Umbilical cord (tissue), 2 donors: ENCODE results near the gene PCDHGB4. TPM values are rescaled to one million over a fixed set of nuclear protein-coding genes. Genes with fewer than 3 reads are reported as not detected.
A peak's percentile ranks its signal among the peaks of the same experiment; 100 is the strongest.
"Not testable (repeated sequence)": the region's sequence is repeated elsewhere in the genome, so short reads cannot be mapped to it uniquely, and the experiment has no call there.

Source experiments
- DNase-seq: peaks from one replicate; pipeline ENCODE4 v3.0.0-alpha.2; 2015; ENCODE audit warnings: low spot score
- total RNA-seq: library from RNA; depleted of rRNA; stranded (reverse); fragments of >200 nt; gene quantifications from one replicate; pipeline ENCODE4 v1.2.3, GENCODE V29; 2014; ENCODE audit warnings: low replicate concordance; ENCODE audit not compliant: insufficient read depth

Gene PCDHGB4
- total RNA-seq, 1 donor from 2014 or later: 18.3 TPM

DNA sequence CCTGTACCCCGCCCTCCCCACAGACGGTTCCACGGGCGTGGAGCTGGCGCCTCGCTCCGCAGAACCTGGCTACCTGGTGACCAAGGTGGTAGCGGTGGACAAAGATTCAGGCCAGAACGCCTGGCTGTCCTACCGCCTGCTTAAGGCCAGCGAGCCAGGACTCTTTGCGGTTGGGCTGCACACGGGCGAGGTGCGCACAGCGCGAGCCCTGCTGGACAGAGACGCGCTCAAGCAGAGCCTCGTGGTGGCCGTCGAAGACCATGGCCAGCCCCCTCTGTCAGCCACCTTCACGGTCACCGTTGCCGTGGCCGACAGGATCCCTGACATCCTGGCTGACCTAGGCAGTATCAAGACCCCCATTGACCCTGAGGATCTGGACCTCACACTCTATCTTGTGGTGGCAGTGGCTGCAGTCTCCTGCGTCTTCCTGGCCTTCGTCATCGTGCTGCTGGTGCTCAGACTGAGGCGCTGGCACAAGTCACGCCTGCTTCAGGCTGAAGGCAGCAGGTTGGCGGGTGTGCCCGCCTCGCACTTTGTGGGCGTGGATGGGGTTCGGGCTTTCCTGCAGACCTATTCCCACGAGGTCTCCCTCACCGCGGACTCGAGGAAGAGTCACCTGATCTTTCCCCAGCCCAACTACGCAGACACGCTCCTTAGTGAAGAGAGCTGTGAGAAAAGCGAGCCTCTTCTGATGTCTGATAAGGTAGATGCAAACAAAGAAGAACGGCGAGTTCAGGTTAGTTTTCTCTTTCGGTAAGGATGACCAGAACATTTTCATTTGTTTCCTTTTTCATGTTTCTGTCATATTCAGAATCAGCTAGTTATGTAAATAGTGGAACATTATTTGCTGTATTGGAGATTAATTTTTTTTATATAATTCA is 21.2 kb upstream of the PCDHGB4 start:
- DNase-seq: no peak

DNA sequence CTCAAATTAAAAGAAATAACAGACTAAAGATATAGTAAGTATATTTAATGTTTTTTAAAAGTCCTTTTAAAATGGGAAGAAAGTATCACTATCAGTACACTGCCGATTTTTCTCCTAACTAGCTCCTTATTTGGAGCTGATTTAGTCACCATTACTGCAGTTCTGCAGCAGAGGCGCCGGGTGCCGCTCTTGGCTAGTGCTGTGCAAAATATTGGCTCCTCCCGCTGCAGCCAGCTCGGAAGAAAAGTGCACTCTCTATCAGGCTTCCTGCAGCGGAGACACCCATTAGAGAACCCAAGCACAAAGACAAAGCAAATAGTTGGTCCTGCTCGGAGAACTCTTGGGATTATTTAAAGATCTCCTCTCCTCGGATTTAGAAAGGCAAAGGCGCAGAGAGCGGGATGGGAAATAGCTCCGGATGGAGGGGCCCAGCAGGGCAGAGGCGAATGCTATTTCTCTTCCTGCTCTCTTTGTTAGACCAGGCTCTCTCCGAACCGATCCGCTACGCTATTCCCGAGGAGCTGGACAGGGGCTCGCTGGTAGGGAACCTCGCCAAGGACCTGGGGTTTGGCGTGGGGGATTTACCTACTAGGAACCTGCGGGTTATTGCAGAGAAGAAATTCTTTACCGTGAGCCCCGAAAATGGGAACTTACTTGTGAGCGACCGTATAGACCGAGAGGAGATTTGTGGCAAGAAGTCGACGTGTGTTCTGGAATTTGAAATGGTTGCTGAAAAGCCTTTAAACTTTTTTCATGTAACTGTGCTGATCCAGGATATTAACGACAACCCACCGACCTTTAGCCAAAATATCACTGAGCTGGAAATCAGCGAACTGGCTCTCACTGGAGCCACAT is 17.3 kb upstream of the PCDHGB4 start, which contains the start of gene PCDHGB3:
PCDHGB3 (plus strand) TSS at position 249 of the 855 bp plus-strand sequence; CDS start at position 402, 153 bp downstream.
- DNase-seq: no peak

DNA sequence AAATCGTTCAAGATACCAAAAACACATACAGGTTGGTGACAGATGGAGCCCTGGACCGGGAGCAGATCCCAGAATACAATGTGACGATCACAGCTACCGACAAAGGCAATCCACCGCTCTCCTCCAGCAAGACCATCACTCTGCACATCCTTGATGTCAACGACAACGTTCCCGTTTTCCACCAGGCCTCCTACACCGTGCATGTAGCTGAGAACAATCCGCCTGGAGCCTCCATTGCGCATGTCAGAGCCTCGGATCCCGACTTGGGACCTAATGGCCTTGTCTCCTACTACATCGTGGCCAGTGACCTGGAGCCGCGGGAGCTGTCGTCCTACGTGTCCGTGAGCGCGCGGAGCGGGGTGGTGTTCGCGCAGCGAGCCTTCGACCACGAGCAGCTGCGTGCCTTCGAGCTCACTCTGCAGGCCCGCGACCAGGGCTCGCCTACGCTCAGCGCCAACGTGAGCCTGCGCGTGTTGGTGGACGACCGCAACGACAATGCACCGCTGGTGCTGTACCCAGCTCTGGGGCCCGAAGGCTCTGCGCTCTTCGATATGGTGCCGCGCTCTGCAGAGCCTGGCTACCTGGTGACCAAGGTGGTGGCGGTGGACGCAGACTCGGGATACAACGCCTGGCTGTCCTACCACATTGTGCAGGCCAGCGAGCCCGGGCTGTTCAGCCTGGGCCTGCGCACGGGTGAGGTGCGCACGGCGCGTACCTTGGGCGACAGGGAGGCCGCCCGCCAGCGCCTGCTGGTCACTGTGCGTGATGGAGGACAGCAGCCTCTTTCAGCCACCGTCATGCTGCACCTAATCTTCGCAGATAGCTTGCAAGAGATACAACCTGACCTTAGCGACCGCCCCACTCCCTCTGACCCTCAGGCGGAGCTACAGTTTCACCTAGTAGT is 15.7 kb upstream of the PCDHGB4 start:
- DNase-seq: no peak

DNA sequence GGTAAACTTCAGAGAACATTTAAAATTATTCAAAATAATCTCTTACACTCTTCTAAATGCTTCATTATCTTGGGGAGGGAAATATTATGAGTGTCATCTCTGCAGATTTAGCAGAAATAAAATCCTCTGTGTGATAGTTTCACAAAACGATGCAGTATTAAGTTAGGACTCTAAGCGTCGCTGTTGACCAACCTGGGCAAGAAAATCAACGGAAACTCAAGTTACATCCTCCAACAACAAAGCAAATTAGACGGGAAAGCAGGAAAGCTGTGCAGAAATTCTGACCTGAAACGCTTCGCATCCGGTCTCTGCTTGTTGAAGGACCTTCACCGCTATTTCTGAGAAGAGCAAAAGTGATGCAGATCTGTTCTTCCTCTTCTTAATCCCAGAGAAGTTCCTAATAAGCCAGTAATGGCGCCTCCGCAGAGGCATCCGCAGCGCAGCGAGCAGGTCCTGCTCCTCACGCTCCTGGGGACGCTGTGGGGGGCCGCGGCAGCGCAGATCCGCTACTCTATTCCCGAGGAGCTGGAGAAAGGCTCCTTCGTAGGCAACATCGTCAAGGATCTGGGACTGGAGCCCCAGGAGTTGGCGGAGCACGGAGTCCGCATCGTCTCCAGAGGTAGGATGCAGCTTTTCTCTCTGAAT is 13.7 kb upstream of the PCDHGB4 start, which contains the start of gene PCDHGA6:
PCDHGA6 (plus strand) TSS at position 219 of the 645 bp plus-strand sequence; CDS start at position 412, 193 bp downstream.
- peak; percentile 7 for DNase-seq

DNA sequence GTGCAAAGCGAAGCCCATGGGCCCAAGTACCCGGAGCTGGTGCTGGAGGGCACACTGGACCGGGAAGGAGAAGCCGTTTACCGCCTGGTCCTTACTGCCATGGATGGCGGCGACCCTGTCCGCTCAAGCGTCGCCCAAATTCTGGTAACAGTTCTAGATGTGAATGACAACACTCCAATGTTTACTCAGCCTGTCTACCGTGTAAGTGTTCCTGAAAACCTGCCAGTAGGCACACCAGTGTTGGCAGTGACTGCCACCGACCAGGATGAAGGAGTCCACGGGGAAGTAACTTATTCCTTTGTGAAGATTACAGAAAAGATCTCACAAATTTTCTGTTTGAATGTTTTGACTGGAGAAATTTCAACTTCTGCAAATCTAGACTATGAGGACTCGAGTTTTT is 12.9 kb upstream of the PCDHGB4 start:
- DNase-seq: no peak

DNA sequence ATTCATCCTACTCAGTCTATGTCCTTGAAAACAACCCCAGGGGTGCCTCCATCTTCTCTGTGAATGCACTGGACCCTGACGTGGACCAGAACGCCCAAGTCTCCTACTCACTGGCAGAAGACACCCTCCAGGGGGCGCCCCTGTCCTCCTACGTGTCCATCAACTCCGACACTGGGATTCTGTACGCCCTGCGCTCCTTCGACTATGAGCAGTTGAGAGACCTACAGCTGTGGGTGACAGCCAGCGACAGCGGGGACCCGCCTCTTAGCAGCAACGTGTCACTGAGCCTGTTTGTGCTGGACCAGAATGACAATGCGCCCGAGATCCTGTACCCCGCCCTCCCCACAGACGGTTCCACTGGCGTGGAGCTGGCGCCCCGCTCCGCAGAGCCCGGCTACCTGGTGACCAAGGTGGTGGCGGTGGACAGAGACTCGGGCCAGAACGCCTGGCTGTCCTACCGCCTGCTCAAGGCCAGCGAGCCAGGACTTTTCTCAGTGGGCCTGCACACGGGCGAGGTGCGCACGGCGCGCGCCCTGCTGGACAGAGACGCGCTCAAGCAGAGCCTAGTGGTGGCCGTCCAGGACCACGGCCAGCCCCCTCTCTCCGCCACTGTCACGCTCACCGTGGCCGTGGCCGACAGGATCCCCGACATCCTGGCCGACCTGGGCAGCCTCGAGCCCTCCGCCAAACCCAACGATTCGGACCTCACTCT is 11.9 kb upstream of the PCDHGB4 start:
- DNase-seq: not testable (repeated sequence)

DNA sequence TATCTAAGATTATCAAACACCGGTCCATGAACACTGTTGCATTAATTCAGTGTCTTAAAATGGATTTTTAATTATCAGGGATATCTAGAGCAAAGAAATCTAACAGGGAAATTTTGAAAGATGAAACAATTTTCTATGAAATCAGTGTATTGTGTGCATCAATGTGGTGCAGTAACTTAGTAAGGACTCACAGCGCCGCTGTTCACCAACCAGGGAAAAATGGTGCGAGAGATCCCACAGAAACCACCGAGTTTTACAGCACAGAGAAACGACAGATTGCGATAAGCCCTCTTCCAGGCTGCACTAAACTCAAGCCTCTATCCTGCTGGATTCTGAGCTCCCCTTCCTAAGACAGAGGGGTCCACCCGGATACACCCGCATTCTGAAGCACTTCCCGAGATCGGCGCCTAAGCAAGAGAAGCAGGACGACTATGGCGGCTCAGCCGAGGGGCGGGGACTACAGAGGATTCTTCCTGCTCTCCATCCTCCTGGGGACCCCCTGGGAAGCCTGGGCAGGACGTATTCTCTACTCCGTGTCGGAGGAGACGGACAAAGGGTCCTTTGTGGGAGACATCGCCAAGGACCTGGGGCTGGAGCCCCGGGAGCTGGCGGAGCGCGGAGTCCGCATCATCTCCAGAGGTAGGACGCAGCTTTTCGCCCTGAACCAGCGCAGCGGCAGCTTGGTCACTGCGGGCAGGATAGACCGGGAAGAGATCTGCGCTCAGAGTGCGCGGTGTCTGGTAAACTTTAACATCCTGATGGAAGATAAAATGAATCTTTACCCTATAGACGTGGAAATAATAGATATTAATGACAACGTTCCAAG is 4.8 kb upstream of the PCDHGB4 start, which contains the start of gene PCDHGA7:
PCDHGA7 (plus strand) TSS at position 274 of the 826 bp plus-strand sequence; CDS start at position 432, 158 bp downstream.
- no peak for DNase-seq

DNA sequence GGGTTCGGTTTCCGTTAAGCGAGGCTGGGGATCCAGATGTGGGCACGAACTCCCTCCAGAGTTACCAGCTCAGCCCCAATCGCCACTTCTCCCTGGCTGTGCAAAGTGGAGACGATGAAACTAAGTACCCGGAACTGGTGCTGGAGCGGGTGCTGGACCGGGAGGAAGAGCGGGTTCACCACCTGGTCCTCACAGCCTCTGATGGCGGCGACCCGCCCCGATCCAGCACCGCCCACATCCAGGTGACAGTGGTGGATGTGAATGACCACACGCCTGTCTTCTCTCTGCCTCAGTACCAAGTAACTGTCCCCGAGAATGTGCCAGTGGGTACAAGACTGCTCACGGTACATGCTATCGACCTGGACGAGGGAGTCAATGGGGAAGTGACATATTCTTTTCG is 4.2 kb upstream of the PCDHGB4 start:
- no peak for DNase-seq

DNA sequence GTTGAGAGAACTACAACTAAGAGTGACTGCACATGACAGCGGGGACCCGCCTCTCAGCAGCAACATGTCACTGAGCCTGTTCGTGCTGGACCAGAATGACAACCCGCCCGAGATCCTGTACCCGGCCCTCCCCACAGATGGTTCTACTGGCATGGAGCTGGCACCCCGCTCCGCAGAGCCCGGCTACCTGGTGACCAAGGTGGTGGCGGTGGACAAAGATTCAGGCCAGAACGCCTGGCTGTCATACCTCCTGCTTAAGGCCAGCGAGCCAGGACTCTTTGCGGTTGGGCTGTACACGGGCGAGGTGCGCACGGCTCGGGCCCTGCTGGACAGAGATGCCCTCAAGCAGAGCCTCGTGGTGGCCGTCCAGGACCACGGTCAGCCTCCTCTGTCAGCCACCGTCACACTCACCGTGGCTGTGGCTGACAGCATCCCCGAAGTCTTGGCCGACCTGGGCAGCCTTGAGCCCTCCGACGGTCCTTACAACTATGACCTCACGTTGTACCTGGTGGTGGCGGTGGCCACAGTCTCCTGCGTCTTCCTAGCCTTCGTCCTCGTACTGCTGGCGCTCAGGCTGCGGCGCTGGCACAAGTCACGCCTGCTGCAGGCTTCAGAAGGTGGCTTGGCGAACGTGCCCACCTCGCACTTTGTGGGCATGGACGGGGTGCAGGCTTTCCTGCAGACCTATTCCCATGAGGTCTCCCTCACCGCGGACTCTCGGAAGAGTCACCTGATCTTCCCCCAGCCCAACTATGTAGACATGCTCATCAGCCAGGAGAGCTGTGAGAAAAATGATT is 2.8 kb upstream of the PCDHGB4 start:
- no peak for DNase-seq

DNA sequence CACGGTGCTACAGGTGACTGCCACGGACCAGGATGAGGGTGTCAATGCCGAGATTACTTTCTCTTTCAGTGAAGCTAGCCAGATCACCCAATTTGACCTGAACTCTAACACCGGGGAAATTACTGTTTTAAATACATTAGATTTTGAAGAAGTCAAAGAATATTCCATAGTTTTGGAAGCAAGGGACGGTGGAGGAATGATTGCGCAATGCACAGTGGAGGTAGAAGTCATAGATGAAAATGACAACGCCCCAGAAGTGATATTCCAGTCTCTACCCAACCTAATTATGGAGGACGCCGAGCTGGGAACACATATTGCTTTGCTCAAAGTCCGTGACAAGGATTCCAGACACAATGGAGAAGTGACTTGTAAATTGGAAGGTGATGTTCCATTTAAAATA is 1.2 kb downstream of the PCDHGB4 start:
- DNase-seq: no peak

DNA sequence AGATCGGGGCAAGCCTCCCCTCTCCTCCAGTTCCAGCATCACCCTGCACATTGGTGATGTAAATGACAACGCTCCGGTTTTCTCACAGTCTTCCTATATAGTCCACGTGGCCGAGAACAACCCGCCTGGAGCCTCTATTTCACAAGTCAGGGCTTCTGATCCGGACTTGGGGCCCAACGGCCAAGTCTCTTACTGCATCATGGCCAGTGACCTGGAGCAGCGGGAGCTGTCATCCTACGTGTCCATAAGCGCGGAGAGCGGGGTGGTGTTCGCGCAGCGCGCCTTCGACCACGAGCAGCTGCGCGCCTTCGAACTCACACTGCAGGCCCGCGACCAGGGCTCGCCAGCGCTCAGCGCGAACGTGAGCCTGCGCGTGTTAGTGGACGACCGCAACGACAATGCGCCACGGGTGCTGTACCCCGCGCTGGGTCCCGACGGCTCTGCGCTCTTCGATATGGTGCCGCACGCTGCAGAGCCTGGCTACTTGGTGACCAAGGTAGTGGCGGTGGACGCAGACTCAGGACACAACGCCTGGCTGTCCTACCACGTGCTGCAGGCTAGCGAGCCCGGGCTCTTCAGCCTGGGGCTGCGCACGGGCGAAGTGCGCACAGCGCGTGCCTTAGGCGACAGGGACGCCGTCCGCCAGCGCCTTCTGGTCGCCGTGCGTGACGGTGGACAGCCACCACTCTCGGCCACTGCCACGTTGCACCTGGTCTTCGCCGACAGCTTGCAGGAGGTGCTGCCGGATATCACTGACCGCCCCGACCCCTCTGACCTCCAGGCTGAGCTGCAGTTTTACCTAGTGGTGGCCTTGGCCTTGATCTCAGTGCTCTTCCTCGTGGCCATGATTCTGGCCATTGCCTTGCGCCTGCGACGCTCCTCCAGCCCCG is 1.9 kb downstream of the PCDHGB4 start:
- DNase-seq: no peak

DNA sequence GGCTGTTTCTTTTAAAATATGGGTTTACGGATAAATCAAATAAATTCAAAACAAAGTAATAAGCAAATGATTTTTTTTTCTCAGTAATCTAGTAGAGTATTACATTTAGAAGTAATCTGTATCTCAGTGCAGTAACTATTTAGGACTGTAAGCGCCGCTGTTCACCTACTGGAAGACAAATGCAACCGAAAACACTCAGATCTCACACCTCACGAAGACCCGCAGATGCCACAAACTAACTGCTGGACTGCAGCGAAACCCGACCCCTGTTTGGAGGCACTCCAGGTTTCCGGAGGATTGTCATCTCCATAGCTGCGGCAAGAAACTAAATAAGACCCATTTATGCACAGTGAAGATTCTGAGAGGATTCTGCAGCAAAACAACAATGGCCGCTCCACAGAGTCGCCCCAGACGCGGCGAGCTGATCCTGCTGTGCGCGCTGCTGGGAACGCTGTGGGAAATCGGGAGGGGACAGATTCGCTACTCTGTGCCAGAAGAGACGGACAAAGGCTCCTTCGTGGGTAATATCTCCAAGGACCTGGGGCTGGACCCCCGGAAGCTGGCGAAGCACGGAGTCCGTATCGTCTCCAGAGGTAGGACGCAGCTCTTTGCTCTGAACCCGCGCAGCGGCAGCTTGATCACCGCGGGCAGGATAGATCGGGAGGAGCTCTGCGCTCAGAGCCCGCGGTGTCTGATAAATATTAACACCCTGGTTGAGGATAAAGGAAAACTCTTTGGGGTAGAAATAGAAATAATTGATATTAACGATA is 5.1 kb downstream of the PCDHGB4 start, which contains the start of gene PCDHGA8:
PCDHGA8 (plus strand) TSS at position 205 of the 770 bp plus-strand sequence; CDS start at position 386, 181 bp downstream.
- DNase-seq: no peak

DNA sequence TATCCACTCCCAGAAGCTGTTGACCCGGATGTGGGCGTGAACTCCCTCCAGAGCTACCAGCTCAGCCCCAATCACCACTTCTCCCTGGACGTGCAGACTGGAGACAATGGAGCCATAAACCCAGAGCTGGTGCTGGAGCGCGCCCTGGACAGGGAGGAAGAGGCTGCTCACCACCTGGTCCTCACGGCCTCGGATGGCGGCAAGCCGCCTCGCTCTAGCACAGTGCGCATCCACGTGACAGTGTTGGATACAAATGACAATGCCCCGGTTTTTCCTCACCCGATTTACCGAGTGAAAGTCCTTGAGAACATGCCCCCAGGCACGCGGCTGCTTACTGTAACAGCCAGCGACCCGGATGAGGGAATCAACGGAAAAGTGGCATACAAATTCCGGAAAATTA is 5.8 kb downstream of the PCDHGB4 start:
- DNase-seq: no peak

DNA sequence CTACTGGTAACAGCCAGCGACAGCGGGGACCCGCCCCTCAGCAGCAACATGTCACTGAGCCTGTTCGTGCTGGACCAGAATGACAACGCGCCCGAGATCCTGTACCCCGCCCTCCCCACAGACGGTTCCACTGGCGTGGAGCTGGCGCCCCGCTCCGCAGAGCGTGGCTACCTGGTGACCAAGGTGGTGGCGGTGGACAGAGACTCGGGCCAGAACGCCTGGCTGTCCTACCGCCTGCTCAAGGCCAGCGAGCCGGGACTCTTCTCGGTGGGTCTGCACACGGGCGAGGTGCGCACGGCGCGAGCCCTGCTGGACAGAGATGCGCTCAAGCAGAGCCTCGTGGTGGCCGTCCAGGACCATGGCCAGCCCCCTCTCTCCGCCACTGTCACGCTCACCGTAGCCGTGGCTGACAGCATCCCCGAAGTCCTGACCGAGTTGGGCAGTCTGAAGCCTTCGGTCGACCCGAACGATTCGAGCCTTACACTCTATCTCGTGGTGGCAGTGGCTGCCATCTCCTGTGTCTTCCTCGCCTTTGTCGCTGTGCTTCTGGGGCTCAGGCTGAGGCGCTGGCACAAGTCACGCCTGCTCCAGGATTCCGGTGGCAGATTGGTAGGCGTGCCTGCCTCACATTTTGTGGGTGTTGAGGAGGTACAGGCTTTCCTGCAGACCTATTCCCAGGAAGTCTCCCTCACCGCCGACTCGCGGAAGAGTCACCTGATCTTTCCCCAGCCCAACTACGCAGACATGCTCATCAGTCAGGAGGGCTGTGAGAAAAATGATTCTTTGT is 7.1 kb downstream of the PCDHGB4 start:
- not testable (repeated sequence) for DNase-seq
